ENCODE measurements around the gene PPP1R13B.

The PPP1R13B gene

DNA sequence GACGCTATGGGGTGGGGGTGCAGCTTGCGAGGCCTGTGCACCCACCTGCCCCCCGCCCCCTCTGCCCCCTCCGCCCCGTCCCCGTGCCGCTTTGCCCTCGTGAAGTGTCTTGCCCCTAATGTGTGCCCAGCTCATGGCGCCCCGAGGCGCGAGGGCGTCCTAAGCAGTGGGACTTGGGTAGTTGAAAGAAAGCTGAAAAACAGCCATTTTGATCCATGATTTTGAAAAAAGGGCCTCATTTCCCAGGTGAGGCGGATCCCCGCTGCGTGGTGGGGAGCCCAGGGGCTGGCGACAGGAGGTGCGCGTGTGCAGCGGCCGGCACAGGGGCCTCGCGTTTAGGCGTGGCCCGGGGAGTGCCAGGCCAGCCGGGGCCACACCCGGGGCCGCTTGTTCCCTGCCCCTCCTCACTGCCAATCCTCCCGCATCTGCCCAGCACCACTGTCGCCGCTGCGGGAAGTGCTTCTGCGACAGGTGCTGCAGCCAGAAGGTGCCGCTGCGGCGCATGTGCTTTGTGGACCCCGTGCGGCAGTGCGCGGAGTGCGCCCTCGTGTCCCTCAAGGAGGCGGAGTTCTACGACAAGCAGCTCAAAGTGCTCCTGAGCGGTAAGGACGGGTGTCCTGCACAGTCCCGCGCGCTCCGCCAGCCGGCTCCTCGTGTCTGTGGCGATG, 119.9 kb downstream of the PPP1R13B start:
- no peak for DNase-seq

DNA sequence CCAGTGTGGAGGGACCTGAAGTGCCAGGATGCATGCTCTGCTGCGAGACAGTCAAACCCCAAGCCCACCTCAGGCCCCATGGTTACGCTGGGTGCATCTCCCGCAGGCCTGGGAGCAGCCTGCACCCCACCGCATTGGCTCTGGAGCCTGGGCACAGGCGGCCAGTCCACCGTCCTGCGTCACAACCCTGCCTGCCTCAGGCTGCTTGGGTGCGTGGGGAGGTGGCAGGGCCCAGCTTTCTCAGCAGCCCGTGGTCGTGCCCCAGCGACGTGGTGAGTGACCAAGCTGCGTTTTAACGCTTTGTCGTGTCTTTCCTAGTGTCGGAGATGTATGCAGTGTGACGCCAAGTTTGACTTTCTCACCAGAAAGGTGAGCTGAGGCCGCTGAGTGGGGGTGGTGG, 120.9 kb downstream of the PPP1R13B start:
- DNase-seq = no peak

DNA sequence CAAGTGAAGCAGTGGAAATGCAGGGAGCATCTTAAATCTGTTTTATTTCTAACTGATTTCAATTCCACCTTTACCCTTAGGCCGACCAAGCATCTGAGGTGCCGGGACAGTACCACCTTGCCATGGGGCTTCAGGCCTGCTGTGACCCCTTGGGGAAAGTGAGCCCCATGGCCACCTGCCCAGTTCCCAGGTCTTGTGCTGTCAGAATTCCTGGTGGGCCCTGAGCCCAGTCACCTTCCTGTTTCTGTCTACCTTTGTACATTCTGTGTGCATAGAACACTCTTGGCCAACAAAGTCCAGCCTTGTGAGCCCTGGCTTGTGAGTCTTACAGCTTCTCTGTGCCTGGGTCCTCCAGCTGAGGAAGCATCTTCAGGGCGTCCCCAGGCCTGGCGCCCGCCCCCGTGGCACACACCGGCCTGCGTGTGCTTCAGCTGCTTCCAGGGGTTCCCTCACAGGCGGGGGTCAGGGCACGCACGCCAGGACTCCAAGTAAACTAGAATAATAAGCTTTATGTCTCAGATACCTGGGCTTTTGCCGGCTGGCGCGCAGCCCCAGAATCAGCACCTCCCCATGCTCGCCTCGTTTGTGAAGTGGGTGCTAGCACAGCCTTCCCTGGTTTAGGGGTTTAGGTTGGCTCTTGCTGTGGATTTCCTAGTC, 121.5 kb downstream of the PPP1R13B start:
- DNase-seq = peak; percentile 20

DNA sequence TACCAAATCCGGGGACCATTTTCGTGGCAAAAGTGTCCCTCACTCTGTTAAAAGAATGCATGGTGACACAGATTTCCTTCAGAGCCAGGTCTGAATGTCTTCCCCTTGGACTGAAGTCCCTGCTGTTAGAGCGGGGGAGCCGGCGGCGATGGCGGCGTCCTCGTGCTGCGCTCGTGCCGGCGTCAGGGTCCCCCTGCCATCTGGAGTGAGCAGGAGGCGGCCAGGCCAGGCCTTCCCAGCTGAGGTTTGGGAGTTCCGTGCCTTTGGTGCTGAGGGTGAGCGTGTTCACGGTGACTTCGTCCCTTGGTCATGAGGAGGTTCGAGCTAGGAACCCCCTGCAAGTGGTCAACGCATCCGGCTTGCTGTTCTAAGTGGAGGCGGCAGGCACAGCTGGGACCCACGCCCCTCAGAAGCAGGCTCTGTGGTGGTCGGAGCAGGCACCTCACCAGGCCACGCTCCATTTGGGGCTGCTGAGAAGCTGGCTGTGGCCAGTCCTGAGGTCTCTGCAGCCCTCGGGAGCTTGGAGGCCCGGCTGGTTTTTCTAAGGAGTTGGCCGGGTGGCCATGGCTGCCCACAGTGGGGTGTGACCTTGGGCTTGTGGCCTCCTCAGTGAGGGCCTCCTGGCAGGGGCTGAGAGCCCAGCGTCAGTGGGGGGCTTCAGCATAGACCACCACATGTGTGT, 122.2 kb downstream of the PPP1R13B start:
- no peak for DNase-seq

DNA sequence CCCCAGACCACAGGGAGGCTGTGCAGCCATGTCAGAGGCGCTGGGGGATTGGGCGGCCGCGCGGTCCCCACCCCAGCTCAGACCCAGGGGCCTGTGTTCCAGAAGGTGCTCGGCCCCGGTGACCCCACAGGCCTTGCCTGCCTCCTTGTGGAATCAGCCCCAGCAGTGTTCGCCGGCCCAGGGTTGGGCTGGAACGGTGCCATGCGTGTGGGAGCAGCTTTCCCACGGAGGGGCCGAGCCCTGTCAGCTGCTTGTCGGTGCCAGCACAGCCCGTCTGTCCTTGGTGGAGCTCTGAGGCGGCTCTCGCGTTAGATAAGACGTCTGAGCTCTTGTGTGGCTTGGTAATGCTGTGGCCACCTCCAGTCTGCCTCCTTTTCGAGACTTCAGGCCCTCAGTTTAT, 123.3 kb downstream of the PPP1R13B start:
- DNase-seq = peak; percentile 73

DNA sequence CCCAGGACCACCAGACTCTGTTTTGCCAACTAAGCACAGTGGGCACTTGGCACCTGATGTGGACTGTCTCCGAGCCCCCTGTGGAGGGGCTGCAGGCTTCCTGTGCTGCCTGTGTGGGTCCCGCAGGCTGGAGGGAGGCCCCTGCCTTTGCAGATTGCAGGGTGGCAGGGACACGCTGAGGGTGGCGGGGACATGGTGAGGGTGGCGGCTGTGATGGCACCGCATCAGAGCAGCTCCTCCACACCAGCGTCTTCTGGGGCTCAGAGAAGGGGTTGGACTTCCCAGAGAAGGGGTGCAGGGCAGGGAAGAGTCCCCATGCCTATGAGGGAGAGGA, 123.7 kb downstream of the PPP1R13B start:
- no peak for DNase-seq

DNA sequence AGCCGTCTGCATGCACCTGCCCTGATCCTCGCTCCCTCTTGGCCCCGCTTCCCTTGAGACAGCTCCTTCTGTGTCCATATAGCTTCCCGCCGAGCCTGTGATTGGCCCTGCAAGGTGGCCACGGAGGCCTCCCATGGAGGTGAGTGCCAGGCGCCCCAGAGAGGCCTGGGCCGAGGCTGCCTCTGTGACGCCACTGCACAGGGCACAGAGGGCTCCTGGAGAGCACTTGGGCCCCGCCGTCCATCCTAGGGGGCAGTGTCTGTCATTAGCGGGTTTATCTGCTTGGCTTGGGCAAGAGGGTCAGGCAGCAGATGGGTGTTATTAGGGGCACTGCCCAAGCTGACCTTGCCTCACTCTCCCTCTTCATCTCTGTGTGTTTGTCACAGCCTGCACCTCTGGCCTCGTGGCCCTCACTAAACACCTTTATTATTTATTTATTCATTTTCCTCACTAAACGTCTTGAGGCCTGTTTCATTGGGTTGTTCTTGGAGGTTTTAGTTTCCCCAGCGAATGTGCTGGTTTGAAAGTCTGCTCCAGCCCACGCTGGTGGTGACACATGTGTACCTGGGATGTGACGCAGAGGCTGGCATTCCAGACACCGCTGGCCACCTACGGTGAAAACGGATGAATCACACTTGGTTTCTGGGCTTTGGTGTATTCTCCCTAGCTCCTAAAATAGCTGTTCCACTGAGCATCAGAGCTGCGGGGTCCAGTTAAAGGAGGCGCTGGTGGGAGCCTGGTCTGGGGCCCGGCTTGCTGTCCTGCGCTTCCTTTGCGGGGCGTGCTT, 125.8 kb downstream of the PPP1R13B start:
- DNase-seq = no peak

DNA sequence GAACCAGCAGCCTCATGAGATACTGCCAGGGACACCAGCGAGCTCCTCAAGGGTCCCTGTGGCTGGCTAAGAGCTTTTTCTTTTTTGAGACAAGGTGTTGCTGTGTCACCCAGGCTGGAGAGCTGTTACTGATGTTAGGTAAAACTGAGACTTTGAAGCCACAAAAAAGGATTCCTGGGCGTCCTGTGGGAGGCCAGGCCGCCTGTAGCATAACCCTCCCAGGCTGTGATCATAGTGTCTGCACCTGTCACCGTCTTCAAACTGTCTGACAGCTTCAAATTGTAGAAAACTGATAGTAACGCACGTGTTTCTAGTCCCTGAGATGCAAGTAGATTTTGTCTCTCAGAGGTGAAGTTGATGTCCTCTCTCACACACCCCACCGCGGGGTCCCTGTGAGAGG, 127.6 kb downstream of the PPP1R13B start:
- DNase-seq = no peak

DNA sequence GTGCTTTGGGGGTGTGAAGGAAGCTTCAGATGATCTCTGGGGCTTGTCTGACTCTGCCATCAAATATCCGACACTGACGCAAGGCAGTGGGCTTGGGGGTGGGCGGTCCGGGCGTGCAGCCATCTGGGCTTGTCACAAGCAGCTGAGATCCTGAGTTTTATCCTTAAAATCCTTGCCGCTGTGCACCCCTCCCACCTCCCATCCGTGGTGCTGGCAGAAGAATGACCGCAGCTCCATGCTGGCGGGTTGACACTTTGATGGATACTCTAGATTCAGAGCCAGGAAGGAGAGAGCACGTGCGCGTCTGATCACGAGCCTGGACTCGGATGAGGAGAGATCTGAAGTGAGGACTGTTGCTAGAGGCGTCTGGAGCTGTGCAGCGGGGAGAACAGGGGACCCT, 128.8 kb downstream of the PPP1R13B start:
- peak; percentile 62 for DNase-seq

DNA sequence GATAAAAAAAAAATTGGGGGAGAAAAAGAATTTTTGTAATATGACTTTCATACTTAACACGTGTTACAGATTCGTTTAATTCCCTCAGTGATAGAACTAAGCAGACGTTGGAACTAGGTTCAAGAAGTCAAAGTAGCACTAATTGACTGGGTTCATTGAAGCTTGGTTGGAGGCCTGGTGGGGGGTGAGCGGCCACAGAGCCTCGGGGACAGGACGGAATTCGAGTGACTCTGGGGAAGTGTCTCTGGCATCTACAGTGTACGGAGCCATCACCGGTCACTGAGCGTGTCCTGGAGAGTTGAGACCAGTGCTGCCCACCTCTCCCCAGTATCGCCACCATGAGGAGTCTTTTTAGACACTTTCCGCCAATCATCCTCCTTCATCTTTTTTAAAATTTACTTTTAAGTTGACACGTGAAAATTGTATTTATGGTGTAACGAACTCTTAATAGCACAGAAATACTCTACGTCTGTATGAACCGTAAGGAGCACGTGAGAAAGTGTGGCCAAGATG, 130.4 kb downstream of the PPP1R13B start:
- DNase-seq = no peak

DNA sequence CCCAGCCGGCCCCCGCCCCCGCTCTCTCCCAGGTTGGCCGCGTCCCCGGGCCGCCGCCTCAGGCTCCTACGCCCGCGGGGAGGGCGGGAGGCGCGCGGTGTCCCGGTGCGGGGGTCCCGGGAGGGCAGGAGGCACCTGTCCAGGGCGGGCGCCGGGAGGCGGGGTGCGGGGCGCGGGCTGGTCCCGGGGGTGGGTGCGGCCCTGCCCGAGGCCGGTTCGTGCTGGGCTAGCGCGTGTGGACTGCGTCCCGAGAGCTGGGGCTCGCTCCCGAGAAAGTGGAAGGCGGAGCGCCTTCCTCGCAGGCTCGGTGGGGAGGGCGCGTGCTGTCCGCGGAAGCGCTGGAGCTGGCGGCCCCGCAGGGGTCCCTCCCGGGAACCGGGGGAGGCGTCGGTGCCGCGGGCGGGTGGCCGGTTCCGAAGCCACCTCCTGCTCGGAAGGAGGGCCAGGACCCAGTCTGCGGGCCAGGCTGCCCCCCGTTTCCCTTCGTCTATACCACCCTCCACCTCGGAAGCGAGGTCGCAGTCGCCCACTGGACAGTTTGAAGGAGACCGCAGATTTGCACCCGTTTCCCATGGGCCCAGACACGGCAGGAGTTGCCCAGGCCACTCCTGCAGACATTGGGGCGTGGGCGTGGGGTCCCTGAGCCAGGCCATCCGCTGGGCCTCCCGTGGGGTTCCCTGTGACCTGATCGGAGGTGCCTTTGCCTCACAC, 131.1 kb downstream of the PPP1R13B start:
- peak; percentile 68 for DNase-seq

DNA sequence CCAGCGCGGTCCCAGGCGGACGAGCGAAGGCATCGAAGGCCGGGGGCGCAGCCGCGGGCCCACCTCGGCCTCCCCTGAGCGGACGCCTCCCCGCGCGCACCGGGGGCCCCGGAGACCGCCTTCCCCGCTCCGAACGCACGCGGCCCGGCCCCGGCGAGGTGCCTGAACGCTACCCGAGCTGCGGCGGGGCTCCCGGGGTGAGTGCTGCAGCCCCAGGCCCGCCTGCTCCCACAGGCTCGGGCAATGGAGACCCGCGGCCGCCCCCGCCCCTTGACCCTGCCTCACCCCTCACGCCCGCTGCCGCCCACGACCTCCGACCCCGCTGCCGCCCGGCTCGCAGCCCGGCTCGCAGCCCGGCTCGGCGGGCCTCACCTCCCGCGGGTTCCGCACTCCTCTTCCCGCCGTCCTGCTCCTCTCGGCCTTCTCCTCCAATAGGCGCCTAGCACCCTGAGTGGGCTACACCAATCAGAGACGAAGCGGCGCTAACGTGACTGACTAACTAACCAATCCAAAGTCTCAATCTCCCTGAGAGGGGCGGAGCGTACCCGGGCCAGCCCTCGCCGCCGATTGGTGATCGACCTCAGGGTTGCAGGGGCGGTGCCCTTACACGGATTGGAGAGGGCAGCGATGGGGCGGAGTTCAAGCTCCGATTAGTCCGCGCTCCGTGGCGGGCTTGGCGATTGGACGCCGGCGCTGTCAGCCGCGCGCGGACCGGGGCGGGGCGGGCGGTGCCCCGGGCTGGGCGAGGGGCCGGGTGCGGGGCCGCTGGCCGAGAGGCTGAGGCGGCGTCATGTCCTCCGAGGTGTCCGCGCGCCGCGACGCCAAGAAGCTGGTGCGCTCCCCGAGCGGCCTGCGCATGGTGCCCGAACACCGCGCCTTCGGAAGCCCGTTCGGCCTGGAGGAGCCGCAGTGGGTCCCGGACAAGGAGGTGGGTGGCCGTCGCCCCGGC, 132.0 kb downstream of the PPP1R13B start, which contains the start of the genes XRCC3 and ZFYVE21:
TSS of gene XRCC3 (minus strand) at position 400 of the 949 bp plus-strand sequence. CDS start 4,364 bp downstream, outside the sequence.
TSS of gene ZFYVE21 (plus strand) at position 759 of the 949 bp plus-strand sequence. CDS start at position 791, 32 bp downstream.
- DNase-seq = peak; percentile 100

DNA sequence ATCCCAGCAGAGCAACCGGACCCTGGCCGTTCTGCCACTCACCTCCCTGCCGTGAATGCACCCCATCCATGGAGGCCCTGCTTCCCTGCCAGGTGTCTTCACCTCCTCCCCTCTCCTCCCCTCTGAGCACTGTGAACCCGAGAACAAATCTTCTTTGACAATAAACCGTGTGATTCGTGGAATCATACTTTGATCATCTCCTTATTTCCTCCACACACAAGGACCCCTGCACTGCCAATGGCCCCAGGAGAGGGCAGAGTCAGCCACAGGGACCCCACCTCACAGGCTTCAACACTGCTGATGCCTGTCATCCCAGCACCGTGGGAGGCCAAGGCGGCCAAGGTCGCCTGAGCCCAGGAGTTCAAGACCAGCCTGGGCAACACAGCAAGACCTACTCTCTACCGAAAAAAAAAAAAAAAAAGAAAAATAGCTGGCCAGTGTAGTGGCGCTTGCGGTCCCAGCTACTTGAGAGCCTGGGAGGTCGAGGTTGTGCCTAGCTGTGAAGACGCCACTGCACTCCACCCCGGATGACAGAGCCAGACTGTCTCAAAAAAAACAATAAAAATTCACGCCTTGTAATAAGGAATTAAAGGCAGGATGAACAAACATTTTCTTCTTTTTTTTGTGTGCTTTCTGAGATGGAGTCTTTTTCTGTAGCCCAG, 133.2 kb downstream of the PPP1R13B start:
- no peak for DNase-seq

DNA sequence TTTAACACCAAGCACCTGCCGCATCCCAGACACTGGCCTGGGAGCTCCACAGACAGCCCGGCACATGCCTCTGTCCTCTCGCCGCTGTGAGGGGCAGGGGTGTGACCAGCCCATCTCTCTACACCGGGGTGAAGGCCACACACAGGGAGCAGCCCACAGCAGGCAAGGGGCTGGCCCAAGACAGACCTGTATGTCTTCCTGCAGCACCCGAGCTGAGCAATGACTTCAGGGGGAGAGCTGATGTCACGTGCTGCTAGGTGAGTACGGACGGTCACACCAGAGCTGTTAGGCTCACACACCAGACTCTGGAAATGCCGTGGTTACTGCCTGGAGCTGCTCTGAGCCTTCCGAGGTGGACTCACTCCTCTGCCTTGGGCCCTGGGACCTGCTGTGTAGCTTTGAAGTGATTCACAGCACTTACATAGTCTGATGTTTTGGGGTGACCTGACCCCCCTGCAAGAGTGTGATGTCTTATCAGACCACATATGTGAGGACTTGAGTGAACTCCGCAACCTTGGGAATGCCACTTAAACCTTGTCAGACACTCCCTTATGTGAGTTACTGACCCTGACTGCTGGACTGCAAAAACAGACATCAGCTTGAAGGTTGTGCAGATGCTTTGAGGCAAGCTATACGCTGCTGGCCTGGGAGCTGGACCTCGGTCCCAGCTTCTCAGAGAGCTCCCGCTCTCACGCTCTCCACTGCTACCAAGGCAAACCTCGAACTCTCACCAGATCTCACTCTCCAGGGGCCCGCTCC, 133.9 kb downstream of the PPP1R13B start:
- no peak for DNase-seq

DNA sequence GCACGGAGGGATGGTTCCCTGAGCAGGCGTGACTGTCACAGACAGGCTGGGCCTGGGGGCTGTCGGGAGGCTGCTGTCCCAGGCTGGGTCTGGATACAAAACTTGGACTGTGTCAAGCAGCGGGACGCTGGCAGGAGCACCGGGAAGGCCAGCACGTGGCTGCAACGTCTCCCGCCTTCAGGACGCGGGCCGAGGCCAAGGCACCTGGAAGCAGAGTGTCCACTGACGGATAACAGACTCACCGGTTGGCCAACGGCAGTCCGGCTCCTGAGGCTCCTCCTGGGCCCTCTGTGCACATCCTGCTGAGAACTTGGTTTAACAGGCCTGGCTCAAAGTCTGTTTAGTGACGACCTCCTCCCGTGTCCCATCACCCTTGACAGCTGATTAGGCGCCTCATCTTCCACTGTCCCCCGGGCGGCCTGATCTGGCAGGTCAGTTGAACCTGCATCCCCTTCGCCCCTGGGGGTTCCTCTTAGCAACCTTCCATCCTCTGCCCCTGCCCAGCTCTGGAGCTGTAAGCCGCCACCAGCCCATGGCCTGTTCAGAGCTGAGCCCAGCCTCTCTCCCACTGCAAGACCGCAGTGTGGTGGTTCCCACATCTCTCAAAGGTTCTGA, 134.6 kb downstream of the PPP1R13B start:
- DNase-seq = no peak

DNA sequence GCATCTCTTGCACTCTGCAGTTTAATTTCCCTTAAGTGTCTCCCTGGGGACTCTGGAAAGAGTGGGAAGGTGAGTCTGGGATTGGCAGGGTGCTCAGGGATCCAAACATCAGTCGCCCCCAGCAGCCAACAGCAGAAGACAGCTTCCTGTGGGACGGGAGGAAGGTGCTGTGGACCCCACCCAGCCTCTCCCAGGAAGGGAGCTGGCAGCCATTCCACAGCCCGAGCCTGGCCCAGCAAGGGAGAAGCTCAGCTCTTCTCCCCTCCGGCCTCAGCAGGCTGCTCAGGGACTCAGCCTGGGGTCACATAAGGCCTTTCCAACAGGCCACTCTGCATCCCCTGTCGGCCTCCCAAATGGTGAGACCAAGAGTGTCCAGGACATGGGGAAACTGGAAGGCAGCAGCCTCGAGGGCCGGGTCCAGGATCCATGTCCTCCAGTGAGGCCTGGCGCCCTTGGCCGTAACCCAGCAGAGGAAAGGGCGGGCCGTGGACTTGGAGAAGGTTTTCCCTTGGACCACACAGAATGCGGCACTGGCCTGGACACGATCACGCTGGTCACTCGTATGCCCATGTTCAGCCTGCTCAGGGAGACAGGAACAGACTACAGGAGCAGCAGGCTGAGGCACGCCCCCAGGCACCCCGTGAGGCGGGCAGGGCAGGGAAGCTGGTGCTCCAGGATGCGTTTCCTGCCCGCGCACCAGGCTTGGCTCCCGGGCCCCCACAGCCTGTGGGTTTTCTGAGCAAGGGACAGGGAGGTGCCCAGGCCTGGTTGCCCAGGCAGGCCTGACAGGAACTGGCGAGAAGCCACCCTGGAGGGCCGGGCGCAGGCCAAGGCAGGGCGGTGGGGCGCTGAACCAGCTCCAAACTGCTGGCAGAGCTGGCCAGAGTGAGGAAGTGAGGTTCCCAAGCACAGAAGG, 135.6 kb downstream of the PPP1R13B start:
- no peak for DNase-seq

DNA sequence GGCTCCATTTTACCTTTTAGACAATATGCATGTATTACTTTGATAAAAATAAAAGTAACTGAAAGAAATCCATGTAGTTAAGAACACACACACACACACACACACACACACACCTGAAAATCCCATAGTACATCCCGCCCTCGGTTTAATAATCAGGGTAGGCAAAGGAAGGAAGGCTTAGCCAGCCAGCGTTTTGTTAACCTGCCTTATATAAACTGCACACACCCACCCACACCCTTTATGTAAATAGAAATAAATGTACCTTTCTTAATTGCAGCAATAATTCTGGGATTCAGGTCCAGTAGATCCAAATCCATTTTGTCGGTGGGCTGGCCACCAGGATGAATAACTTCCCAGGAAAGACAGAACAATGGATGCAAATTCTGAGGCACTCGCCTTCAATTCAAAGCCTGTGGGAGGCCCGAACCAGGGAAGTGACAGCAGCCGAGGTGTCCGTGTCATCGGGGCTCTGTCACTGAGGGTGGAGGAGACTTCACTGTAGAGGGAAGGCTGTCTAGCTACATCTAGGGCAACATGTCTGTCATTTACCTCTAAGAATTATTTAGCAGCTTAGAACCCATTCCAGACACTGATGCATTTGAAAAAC, 136.5 kb downstream of the PPP1R13B start:
- DNase-seq = no peak

DNA sequence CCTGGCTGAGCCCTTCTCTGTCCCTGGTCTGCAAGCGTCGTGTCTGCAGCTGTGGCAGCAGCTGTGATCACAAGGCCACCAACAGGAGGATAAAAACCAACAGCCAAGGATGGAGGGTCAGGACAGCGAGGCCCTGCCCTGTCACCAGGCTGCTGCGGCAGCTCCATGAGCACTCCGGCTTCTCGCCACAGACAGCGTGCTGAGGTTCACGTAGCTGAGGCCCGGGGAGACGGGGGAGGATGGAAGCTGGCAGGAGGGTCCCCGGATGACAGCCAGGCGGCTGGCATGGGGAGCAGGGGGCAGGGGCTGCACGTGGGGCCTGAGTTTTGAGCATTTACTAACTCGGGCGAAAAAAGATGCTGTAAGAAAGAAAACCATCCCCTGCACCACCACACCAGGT, 137.6 kb downstream of the PPP1R13B start:
- DNase-seq = no peak
